Transverse colon (tissue), 4 donors: Measurements from ENCODE around the gene PTPRD. TPM values are rescaled to one million over a fixed set of nuclear protein-coding genes. Genes with fewer than 3 reads are reported as not detected.

Experiments used
- DNase-seq: peaks from one replicate; pipeline ENCODE4 v3.0.0-alpha.2; 2019
- H3K27ac ChIP-seq, 4 donors: fragments of 200-600 bp; sonication (generic); 2 replicates each; pipeline ENCODE4 v1.5.1; 2016 to 2018; ENCODE audit warnings: inconsistent platforms in 4 of 4
- H3K27me3 ChIP-seq: fragments of 200-600 bp; sonication (generic); 2 replicates; pipeline ENCODE4 v1.5.1; 2017; ENCODE audit warnings: inconsistent platforms
- H3K36me3 ChIP-seq, 4 donors: fragments of 200-600 bp; sonication (generic); 2 replicates each; pipeline ENCODE4 v1.5.1; 2017 to 2019; ENCODE audit warnings: inconsistent platforms in 4 of 4
- H3K4me1 ChIP-seq, 4 donors: fragments of 200-600 bp; sonication (generic); 2 replicates each; pipeline ENCODE4 v1.5.1; 2017 to 2020; ENCODE audit warnings: inconsistent platforms in 4 of 4
- H3K4me3 ChIP-seq, 4 donors: fragments of 200-600 bp; sonication (generic); 1 replicate in 1 of 4; 2 replicates in 3 of 4; pipeline versions ENCODE4 v1.5.1 to v1.6.1; 2017 to 2019; ENCODE audit warnings: inconsistent platforms in 4 of 4
- H3K9me3 ChIP-seq, 2 donors: fragments of 200-600 bp; sonication (generic); 2 replicates each; pipeline ENCODE4 v1.5.1; 2017 to 2019; ENCODE audit warnings: inconsistent platforms in 2 of 2
- EP300 ChIP-seq: sonication (generic); formaldehyde crosslinking; IDR thresholded peaks from one replicate; pipeline ENCODE4 v1.6.1; 2017; ENCODE audit warnings: antibody characterized with exemption, low read depth
- POLR2A ChIP-seq: fragments of 450-650 bp; IDR thresholded peaks from one replicate; pipeline ENCODE4 v1.6.1; 2016; ENCODE audit warnings: antibody characterized with exemption, mild to moderate bottlenecking, moderate library complexity
- POLR2AphosphoS5 ChIP-seq, 3 donors: sonication (generic); formaldehyde crosslinking; IDR thresholded peaks; one replicate each; pipeline ENCODE4 v1.6.1; 2016; ENCODE audit warnings: antibody characterized with exemption in 3 of 3
- WGBS, 2 donors: methylation state at CpG; one replicate each; pipeline ENCODE4 v1.1.5; 2018; ENCODE audit warnings: low coverage in 1 of 2; 5-methylcytosine and 5-hydroxymethylcytosine counted together
- in situ Hi-C, 4 donors: fragments of 200-750 bp; cut with MboI; loops; one replicate each; pipeline versions ENCODE4 v1.15.0 to v1.15.1; 2017; ENCODE audit warnings: low sequenced_read_pairs in 3 of 4, low pct_ligation_motif_present in 1 of 4, low pct_unique_long_range_greater_than_20kb in 1 of 4
- intact Hi-C: fragments of 100-400 bp; cut with DNase I; formaldehyde crosslinking; loops from one replicate; pipeline ENCODE4 v1.15.1; 2023; ENCODE audit warnings: low total_unique reads
- total RNA-seq, 4 donors: library from RNA; depleted of rRNA; stranded (reverse); fragments of >200 nt; gene quantifications; one replicate each; pipeline ENCODE4 v1.1.0, GENCODE V29; 2016
- TF ChIP-seq, protein P1 (sequence below), 5 experiments: fragments of 200-600 bp in 3 of 5; fragments of 450-650 bp in 2 of 5; sonication (generic) in 3 of 5; IDR thresholded peaks; 1 replicate in 2 of 5; 2 replicates in 3 of 5; pipeline ENCODE4 v1.5.1; 2016 to 2017; ENCODE audit warnings: antibody characterized with exemption in 5 of 5, inconsistent platforms in 3 of 5, mild to moderate bottlenecking in 2 of 5, moderate library complexity in 1 of 5

The PTPRD gene
- total RNA-seq, 4 donors from 2014 or later, result 43.0 to 115 (median 79.1) TPM

- DNase-seq, result no peak
- TF ChIP-seq POLR2AphosphoS5 (IDR thresholded peaks at IDR 0.05) (no peak), POLR2A (no peak), EP300 (no peak)
- TF ChIP-seq, protein P1, sequence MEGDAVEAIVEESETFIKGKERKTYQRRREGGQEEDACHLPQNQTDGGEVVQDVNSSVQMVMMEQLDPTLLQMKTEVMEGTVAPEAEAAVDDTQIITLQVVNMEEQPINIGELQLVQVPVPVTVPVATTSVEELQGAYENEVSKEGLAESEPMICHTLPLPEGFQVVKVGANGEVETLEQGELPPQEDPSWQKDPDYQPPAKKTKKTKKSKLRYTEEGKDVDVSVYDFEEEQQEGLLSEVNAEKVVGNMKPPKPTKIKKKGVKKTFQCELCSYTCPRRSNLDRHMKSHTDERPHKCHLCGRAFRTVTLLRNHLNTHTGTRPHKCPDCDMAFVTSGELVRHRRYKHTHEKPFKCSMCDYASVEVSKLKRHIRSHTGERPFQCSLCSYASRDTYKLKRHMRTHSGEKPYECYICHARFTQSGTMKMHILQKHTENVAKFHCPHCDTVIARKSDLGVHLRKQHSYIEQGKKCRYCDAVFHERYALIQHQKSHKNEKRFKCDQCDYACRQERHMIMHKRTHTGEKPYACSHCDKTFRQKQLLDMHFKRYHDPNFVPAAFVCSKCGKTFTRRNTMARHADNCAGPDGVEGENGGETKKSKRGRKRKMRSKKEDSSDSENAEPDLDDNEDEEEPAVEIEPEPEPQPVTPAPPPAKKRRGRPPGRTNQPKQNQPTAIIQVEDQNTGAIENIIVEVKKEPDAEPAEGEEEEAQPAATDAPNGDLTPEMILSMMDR (IDR thresholded peaks at IDR 0.05), result no peak
- WGBS, 2 donors, result 25 to 50% methylated on average over 1 of the region's 1 CpG
- H3K4me1 ChIP-seq, result no peaks in the 10 kb centered on the region
- H3K36me3 ChIP-seq, result no peaks in the 10 kb centered on the region
- no peak overlapping the region for H3K27ac ChIP-seq
- in situ Hi-C loops (loop anchor here in 1 of 4 donors (25.0 kb wide), 1 partner anchor 108 kb away; no protein-coding TSS in a partner anchor), intact Hi-C loops (no loop called here)
- H3K4me3 ChIP-seq, result no peak overlapping the region
- H3K9me3 ChIP-seq, result no peaks in the 10 kb centered on the region
- H3K27me3 ChIP-seq, result no peaks in the 10 kb centered on the region
Measured at GRCh38 chr9:10054456-10054855, 558.3 kb downstream of the PTPRD start.

DNA sequence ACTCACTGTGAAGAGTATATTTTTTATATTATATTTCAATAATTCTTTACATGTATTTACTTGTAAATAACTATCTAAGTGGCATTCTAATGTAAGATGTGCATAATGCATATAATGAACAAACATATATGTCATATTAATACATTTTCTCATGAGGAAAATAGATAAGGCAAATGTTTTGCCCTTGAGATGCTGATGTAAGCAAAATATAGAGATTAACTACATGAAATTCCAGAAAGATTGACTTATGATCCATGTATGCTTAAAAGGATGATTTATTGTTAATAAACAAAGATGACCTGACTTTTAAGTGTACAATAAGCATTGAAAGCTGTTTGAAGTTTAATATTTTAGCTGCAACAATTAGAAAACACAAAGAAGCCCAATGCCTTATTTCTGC lies 559.9 kb downstream of the PTPRD start:
- H3K27ac ChIP-seq, result no peak overlapping the region
- in situ Hi-C loops, result loop anchor here in 1 of 4 donors (25.0 kb wide), 1 partner anchor 109 kb away; no protein-coding TSS in a partner anchor

GRCh38 chr9:10052181-10052580 lies 560.6 kb downstream of the PTPRD start:
- H3K27me3 ChIP-seq, result no peaks in the 10 kb centered on the region
- 65 to 75% methylated on average over 1 of the region's 1 CpG for WGBS, 2 donors
- H3K4me1 ChIP-seq, result no peaks in the 10 kb centered on the region
- no peak for TF ChIP-seq POLR2A
- no peak for TF ChIP-seq POLR2AphosphoS5 (IDR thresholded peaks at IDR 0.05)
- TF ChIP-seq, protein P1 (IDR thresholded peaks at IDR 0.05), result no peak
- TF ChIP-seq EP300, result no peak
- in situ Hi-C loops, result loop anchor here in 1 of 4 donors (25.0 kb wide), 1 partner anchor 110 kb away; no protein-coding TSS in a partner anchor
- H3K36me3 ChIP-seq, result no peaks in the 10 kb centered on the region
- no peak overlapping the region for H3K27ac ChIP-seq
- no peak overlapping the region for H3K4me3 ChIP-seq
- intact Hi-C loops, result no loop called here
- H3K9me3 ChIP-seq, result no peaks in the 10 kb centered on the region
- no peak for DNase-seq

More for the DNA sequence above, 559.9 kb downstream of the PTPRD start:
- Histone ChIP-seq H3K4me1 (no peaks in the 10 kb centered on the region), H3K36me3 (no peaks in the 10 kb centered on the region), H3K4me3 (no peak overlapping the region), H3K27me3 (no peaks in the 10 kb centered on the region), H3K9me3 (no peaks in the 10 kb centered on the region)
- no peak for DNase-seq
- intact Hi-C loops, result no loop called here
- TF ChIP-seq POLR2A (no peak), EP300 (no peak), POLR2AphosphoS5 (IDR thresholded peaks at IDR 0.05) (no peak)
- TF ChIP-seq, protein P1 (IDR thresholded peaks at IDR 0.05), result no peak

GRCh38 chr9:10050016-10050415 lies 562.8 kb downstream of the PTPRD start:
- H3K9me3 ChIP-seq, result no peaks in the 10 kb centered on the region
- H3K27ac ChIP-seq, result no peak overlapping the region
- intact Hi-C loops (no loop called here), in situ Hi-C loops (loop anchor here in 1 of 4 donors (25.0 kb wide), 1 partner anchor 112 kb away; no protein-coding TSS in a partner anchor)
- no peaks in the 10 kb centered on the region for H3K27me3 ChIP-seq
- 71 to 84% methylated on average over 1 to 4 of the region's 4 CpGs for WGBS, 2 donors
- DNase-seq, result no peak
- TF ChIP-seq POLR2AphosphoS5 (IDR thresholded peaks at IDR 0.05) (no peak), POLR2A (no peak), EP300 (no peak)
- TF ChIP-seq, protein P1 (IDR thresholded peaks at IDR 0.05), result no peak
- H3K36me3 ChIP-seq, result no peaks in the 10 kb centered on the region
- no peaks in the 10 kb centered on the region for H3K4me1 ChIP-seq
- no peak overlapping the region for H3K4me3 ChIP-seq
